ENCODE results near the gene PDE4B. TPM values are rescaled to one million over a fixed set of nuclear protein-coding genes. Genes with fewer than 3 reads are reported as not detected.

The PDE4B gene
- total and polyA plus RNA-seq, 9 of the 15 experiments (the other 6 are each of a cell fraction or from before 2014, with no cell fraction given), result 0.09 TPM; not detected in 8

GRCh38 chr1:66348776-66349175 is 556.1 kb downstream of the PDE4B start:
- Histone ChIP-seq H3K79me2 (ENCODE audit: control insufficient read depth, insufficient read depth, low read length) (no peaks in the 10 kb centered on the region), H3K27me3 (ENCODE audit: control insufficient read depth in 2 of 2, insufficient read depth in 2 of 2, low read length in 2 of 2) (0 out of 5 replicates have a peak, but pooled peaks cover 0 to 4% of the 10 kb centered on the region in 2 experiments), H3K4me1 (replicated peaks in 1 of 2; ENCODE audit: control insufficient read depth in 2 of 2, insufficient read depth in 2 of 2, low read length in 2 of 2) (no peaks in the 10 kb centered on the region), H4K20me1 (replicated peaks; ENCODE audit: control insufficient read depth, insufficient read depth, low read length) (no peaks in the 10 kb centered on the region), H3K9ac (ENCODE audit: insufficient read depth in 1 of 2, low read depth in 2 of 2, low read length in 2 of 2) (no peak overlapping the region), H2AFZ (ENCODE audit: low read depth, low read length) (no peak overlapping the region), H3K27ac (ENCODE audit: extremely low read depth, low read depth, low read length) (no peak overlapping the region), H3K9me1 (ENCODE audit: control insufficient read depth, insufficient read depth, low read length) (no peaks in the 10 kb centered on the region), H3K36me3 (ENCODE audit: control insufficient read depth, insufficient read depth, low read length) (no peaks in the 10 kb centered on the region), H3K4me2 (ENCODE audit: insufficient read depth, low read length) (no peak overlapping the region), H3K9me3 (replicated peaks; ENCODE audit: control insufficient read depth, insufficient read depth, low read depth, low read length) (no peaks in the 10 kb centered on the region), H3K4me3 (no peak overlapping the region)
- no TSS peak for BruUV-seq (replicated peaks)
- no peak for TF ChIP-seq HDAC8 (tag; IDR thresholded peaks at IDR 0.05)
- TF ChIP-seq CHD4 (IDR thresholded peaks at IDR 0.05; ENCODE audit: insufficient read depth, insufficient replicate concordance, low read depth, low read length, poor library complexity, severe bottlenecking), result no peak
- TF ChIP-seq GATAD2A (IDR thresholded peaks at IDR 0.05), result no peak
- TF ChIP-seq ATF3 (IDR thresholded peaks at IDR 0.05), result no peak
- TF ChIP-seq ATF3 (CRISPR knock-in tag; conservative IDR thresholded peaks at IDR 0.05), result no peak
- no peak for TF ChIP-seq ZKSCAN3 (CRISPR knock-in tag; IDR thresholded peaks at IDR 0.05)
- TF ChIP-seq PYGO2 (tag; IDR thresholded peaks at IDR 0.05), result no peak
- no peak for TF ChIP-seq DMBX1 (CRISPR knock-in tag; IDR thresholded peaks at IDR 0.05; ENCODE audit: borderline replicate concordance)
- no peak for TF ChIP-seq DNMT1 (IDR thresholded peaks at IDR 0.05)
- TF ChIP-seq ARID3B (CRISPR knock-in tag; IDR thresholded peaks at IDR 0.05; ENCODE audit: borderline replicate concordance), result no peak
- POLR2A ChIA-PET, result no interaction called here
- intact Hi-C loops (cut with micrococcal nuclease), result no loop called here
- ATAC-seq (no peak), DNase-seq (ENCODE audit: extremely low read depth in 1 of 4, low spot score in 3 of 4) (no peak), FAIRE-seq (no peak)
- WGBS (ENCODE audit: insufficient coverage, low coverage, missing lambda C conversion rate), result 0% methylated on average over 1 of the region's 1 CpG
- CTCF ChIA-PET (ENCODE audit: low intra/inter-chr PET ratio), result interaction anchor here (0.7 kb wide), 1 partner anchor 12 kb away, joined by 3 read pairs; no protein-coding TSS in a partner anchor
- in situ Hi-C loops (cut with MboI), result no loop called here
